GM12875 (cell line): Measurements from ENCODE around the gene OTOP3.

Source experiments
- H3K4me3 ChIP-seq: one replicate; pipeline ENCODE4 v1.5.1; 2011; ENCODE audit warnings: low read depth, low read length, control low read depth
- TF ChIP-seq, protein P1 (sequence below): IDR thresholded peaks from 2 replicates; pipeline ENCODE4 v1.5.1; 2011; ENCODE audit warnings: low read depth, mild to moderate bottlenecking, control low read depth, inconsistent platforms, low read length, moderate library complexity, borderline replicate concordance; ENCODE audit not compliant: insufficient read depth

OTOP3 gene, protein sequence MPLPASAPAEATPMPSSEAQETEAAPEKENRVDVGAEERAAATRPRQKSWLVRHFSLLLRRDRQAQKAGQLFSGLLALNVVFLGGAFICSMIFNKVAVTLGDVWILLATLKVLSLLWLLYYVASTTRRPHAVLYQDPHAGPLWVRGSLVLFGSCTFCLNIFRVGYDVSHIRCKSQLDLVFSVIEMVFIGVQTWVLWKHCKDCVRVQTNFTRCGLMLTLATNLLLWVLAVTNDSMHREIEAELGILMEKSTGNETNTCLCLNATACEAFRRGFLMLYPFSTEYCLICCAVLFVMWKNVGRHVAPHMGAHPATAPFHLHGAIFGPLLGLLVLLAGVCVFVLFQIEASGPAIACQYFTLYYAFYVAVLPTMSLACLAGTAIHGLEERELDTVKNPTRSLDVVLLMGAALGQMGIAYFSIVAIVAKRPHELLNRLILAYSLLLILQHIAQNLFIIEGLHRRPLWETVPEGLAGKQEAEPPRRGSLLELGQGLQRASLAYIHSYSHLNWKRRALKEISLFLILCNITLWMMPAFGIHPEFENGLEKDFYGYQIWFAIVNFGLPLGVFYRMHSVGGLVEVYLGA

GRCh38 chr17:74935585-74936469 lies at the start of gene OTOP3:
OTOP3 (plus strand) TSS chr17:74935898; CDS start chr17:74935922, 24 bp downstream.
- H3K4me3 ChIP-seq: no peak within 1 kb of the TSS
- TF ChIP-seq, protein P1, sequence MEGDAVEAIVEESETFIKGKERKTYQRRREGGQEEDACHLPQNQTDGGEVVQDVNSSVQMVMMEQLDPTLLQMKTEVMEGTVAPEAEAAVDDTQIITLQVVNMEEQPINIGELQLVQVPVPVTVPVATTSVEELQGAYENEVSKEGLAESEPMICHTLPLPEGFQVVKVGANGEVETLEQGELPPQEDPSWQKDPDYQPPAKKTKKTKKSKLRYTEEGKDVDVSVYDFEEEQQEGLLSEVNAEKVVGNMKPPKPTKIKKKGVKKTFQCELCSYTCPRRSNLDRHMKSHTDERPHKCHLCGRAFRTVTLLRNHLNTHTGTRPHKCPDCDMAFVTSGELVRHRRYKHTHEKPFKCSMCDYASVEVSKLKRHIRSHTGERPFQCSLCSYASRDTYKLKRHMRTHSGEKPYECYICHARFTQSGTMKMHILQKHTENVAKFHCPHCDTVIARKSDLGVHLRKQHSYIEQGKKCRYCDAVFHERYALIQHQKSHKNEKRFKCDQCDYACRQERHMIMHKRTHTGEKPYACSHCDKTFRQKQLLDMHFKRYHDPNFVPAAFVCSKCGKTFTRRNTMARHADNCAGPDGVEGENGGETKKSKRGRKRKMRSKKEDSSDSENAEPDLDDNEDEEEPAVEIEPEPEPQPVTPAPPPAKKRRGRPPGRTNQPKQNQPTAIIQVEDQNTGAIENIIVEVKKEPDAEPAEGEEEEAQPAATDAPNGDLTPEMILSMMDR: no peak

GRCh38 chr17:74888469-74888868 lies 47.2 kb upstream of the OTOP3 start:
- H3K4me3 ChIP-seq: no peak overlapping the region
- TF ChIP-seq, protein P1: no peak

- TF ChIP-seq, protein P1: no peak
- no peak overlapping the region for H3K4me3 ChIP-seq
Observed at GRCh38 chr17:74890554-74890953, 45.1 kb upstream of the OTOP3 start.

GRCh38 chr17:74892013-74892841 lies 43.5 kb upstream of the OTOP3 start:
- TF ChIP-seq, protein P1: no peak
- no peak overlapping the region for H3K4me3 ChIP-seq

DNA sequence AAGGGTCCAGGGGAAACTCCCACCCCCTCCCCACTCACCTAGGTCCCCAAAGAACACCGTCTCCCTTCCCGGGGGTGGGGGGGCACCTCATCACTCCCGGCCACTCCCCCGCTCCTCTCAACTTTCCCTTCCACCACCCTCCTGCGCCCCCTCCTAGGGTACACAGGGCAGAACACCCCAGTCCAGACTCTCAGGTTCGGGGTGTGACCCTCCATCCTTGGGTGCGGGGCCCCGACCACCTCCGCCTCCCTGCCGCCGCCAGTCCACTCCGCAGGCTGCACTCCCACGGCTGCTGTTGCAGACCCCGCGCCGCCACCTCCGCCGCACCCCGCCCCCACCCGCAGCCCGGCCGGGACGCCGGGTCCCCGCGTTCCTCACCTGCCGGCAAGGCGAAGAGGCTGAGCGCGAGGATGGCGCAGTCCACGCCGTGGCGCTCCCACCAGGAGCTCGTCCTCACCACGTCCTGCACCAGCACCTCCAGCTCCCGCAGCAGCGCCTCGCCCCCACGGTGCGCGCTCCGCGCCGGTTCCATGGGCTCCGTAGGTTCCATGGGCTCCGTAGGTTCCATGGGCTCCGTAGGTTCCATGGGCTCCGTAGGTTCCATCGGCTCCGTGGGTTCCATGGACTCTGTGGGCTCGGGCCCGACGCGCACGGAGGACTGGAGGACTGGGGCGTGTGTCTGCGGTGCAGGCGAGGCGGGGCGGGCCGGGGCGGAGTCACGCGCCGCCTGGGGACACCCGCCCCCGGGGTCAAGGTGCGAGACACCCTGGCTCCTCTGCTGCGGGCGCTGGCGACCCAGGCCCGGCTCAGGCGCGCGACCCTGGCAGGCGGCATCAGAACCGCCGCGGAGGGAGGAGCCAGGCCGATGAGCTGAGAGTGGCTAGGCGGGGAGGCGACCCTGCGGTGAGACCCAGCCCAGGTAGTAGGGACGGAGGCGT lies 42.5 kb upstream of the OTOP3 start, which contains the start of gene FADS6:
TSS of gene FADS6 (minus strand) at position 660 of the 938 bp plus-strand sequence. CDS start at position 622, 38 bp downstream.
- no peak within 1 kb of the TSS for H3K4me3 ChIP-seq
- TF ChIP-seq, protein P1: no peak
